HG03039 (cell line): ENCODE data around the gene EPN3.

Experiments used
- ATAC-seq: cut with Tn5 transposase; IDR thresholded peaks from one replicate; pipeline ENCODE4 v1.9.1; 2021; ENCODE audit warnings: mild to moderate bottlenecking, moderate library complexity; ENCODE audit not compliant: unreplicated experiment

Gene EPN3

GRCh38 chr17:50532452-50533024 lies at the start of gene EPN3:
Gene EPN3, plus strand, starts transcription at chr17:50532735. Its CDS starts 3,822 bp downstream, at chr17:50536557.
- ATAC-seq, result no peak

- ATAC-seq, result no peak
Measured at GRCh38 chr17:50483266-50483665, 49.3 kb upstream of the EPN3 start.

- ATAC-seq, result no peak
Measured at GRCh38 chr17:50484386-50485155, 48.0 kb upstream of the EPN3 start.

- ATAC-seq, result no peak
Measured at GRCh38 chr17:50487213-50488096, 45.1 kb upstream of the EPN3 start.

- ATAC-seq, result no peak
Measured at GRCh38 chr17:50488880-50489279, 43.7 kb upstream of the EPN3 start.

GRCh38 chr17:50491505-50491904 lies 41.0 kb upstream of the EPN3 start:
- no peak for ATAC-seq

GRCh38 chr17:50492214-50492613 lies 40.3 kb upstream of the EPN3 start:
- no peak for ATAC-seq

GRCh38 chr17:50493744-50494143 lies 38.8 kb upstream of the EPN3 start:
- ATAC-seq, result no peak

GRCh38 chr17:50495217-50495823 lies 37.2 kb upstream of the EPN3 start:
- ATAC-seq, result no peak

- no peak for ATAC-seq
Measured at GRCh38 chr17:50495918-50496317, 36.6 kb upstream of the EPN3 start.

GRCh38 chr17:50498021-50498874 lies 34.3 kb upstream of the EPN3 start:
- ATAC-seq, result no peak

GRCh38 chr17:50499270-50499669 lies 33.3 kb upstream of the EPN3 start:
- no peak for ATAC-seq

- ATAC-seq, result no peak
Measured at GRCh38 chr17:50499721-50500120, 32.8 kb upstream of the EPN3 start.

GRCh38 chr17:50501054-50501453 lies 31.5 kb upstream of the EPN3 start:
- ATAC-seq, result no peak

GRCh38 chr17:50502301-50502990 lies 30.1 kb upstream of the EPN3 start:
- ATAC-seq, result no peak

GRCh38 chr17:50505591-50506130 lies 26.9 kb upstream of the EPN3 start:
- ATAC-seq, result no peak

GRCh38 chr17:50506298-50506697 lies 26.2 kb upstream of the EPN3 start:
- no peak for ATAC-seq

GRCh38 chr17:50507871-50508572 lies 24.5 kb upstream of the EPN3 start, which contains the start of gene MYCBPAP:
Gene MYCBPAP, plus strand, starts transcription at chr17:50508439. Its CDS starts 236 bp downstream, at chr17:50508675.
- ATAC-seq, result no peak
